IMR-90 (cell line): ENCODE data around the gene UBL4A. TPM values are rescaled to one million over a fixed set of nuclear protein-coding genes. Genes with fewer than 3 reads are reported as not detected.

Source experiments
- ATAC-seq: fragments of 200-7000 bp; cut with Tn5 transposase; 2 replicates; pipeline ENCODE4 v1.9.1; 2020; ENCODE audit warnings: low read depth, mild to moderate bottlenecking, moderate library complexity
- BruUV-seq: library from RNA; stranded (reverse); fragments of 400-500 nt; replicated peaks from 2 replicates; lab custom pipeline; 2021; lab: Mats Ljungman, UMichigan
- CTCF ChIA-PET: fragments of 300-600 bp; formaldehyde crosslinking; extraction: SDS; loops from one replicate; lab custom pipeline; 2021; ENCODE audit warnings: antibody characterized with exemption; lab: Yijun Ruan, JAX
- POLR2A ChIA-PET: fragments of 300-600 bp; sonication (Branson Sonifier 250); formaldehyde crosslinking; loops from one replicate; lab custom pipeline; 2022; ENCODE audit warnings: antibody characterized with exemption; ENCODE audit not compliant: unreplicated experiment; lab: Charles Lee
- DNase-seq: peaks from one replicate; pipeline ENCODE4 v3.0.0; 2013
- H2AFZ ChIP-seq: replicated peaks from 2 replicates; pipeline ENCODE3; 2013; ENCODE audit warnings: low read length, mild to moderate bottlenecking; ENCODE audit not compliant: poor library complexity
- H2AK5ac ChIP-seq: 2 replicates; pipeline ENCODE4 v1.6.1; 2013; ENCODE audit warnings: low read depth, low read length, inconsistent platforms
- H2AK9ac ChIP-seq: replicated peaks from 2 replicates; pipeline ENCODE3; 2013; ENCODE audit warnings: mild to moderate bottlenecking, low read depth, low read length, moderate library complexity; ENCODE audit not compliant: poor library complexity
- H2BK120ac ChIP-seq: 2 replicates; pipeline ENCODE4 v1.6.1; 2013; ENCODE audit warnings: low read depth, low read length, inconsistent platforms
- H2BK15ac ChIP-seq: 3 replicates; pipeline ENCODE4 v1.6.1; 2013; ENCODE audit warnings: low read depth, low read length, inconsistent platforms
- H2BK20ac ChIP-seq: 2 replicates; pipeline ENCODE4 v1.6.1; 2013; ENCODE audit warnings: low read depth, mild to moderate bottlenecking, inconsistent platforms, low read length, moderate library complexity
- H2BK5ac ChIP-seq: 2 replicates; pipeline ENCODE4 v1.6.1; 2013; ENCODE audit warnings: mild to moderate bottlenecking, low read depth, low read length, inconsistent platforms; ENCODE audit not compliant: poor library complexity, severe bottlenecking
- H3K14ac ChIP-seq: replicated peaks from 2 replicates; pipeline ENCODE4 v1.6.1; 2013; ENCODE audit warnings: low read depth, low read length, inconsistent platforms
- H3K18ac ChIP-seq: 2 replicates; pipeline ENCODE4 v1.6.1; 2013; ENCODE audit warnings: low read depth, low read length, control low read depth
- H3K23ac ChIP-seq: 2 replicates; pipeline ENCODE4 v1.6.1; 2013; ENCODE audit warnings: low read depth, low read length, inconsistent platforms
- H3K27ac ChIP-seq: 2 replicates; pipeline ENCODE4 v1.5.1; 2013; ENCODE audit warnings: mild to moderate bottlenecking, control low read depth, low read length; ENCODE audit not compliant: insufficient read depth
- H3K27me3 ChIP-seq: 2 replicates; pipeline ENCODE4 v1.6.1; 2013; ENCODE audit warnings: low read length; ENCODE audit not compliant: control insufficient read depth, insufficient read depth
- H3K36me3 ChIP-seq: 2 replicates; pipeline ENCODE4 v1.6.1; 2013; ENCODE audit warnings: low read length, mixed read lengths; ENCODE audit not compliant: control insufficient read depth, insufficient read depth
- H3K4ac ChIP-seq: 2 replicates; pipeline ENCODE4 v1.6.1; 2013; ENCODE audit warnings: low read depth, low read length, inconsistent platforms
- H3K4me1 ChIP-seq: 2 replicates; pipeline ENCODE4 v1.6.1; 2013; ENCODE audit warnings: low read length, mixed read lengths; ENCODE audit not compliant: control insufficient read depth, insufficient read depth
- H3K4me2 ChIP-seq: 2 replicates; pipeline ENCODE4 v1.6.1; 2013; ENCODE audit warnings: low read depth, mild to moderate bottlenecking, control low read depth, low read length, moderate library complexity
- H3K4me3 ChIP-seq: 2 replicates; pipeline ENCODE4 v1.5.1; 2013; ENCODE audit warnings: low read depth, mild to moderate bottlenecking, control low read depth, low read length, moderate library complexity; ENCODE audit not compliant: insufficient read depth
- H3K56ac ChIP-seq: 2 replicates; pipeline ENCODE4 v1.6.1; 2013; ENCODE audit warnings: low read length, inconsistent platforms; ENCODE audit not compliant: insufficient read depth; ENCODE audit errors: extremely low read depth
- H3K79me1 ChIP-seq, 2 experiments: 2 replicates each; pipeline ENCODE4 v1.6.1; 2013; ENCODE audit warnings: low read length in 2 of 2, inconsistent platforms in 1 of 2, low read depth in 1 of 2
- H3K9ac ChIP-seq: 2 replicates; pipeline ENCODE4 v1.6.1; 2013; ENCODE audit warnings: low read depth, low read length, control low read depth
- H3K9me1 ChIP-seq: 2 replicates; pipeline ENCODE4 v1.6.1; 2013; ENCODE audit warnings: low read length, inconsistent platforms; ENCODE audit not compliant: insufficient read depth
- H3K9me3 ChIP-seq: 2 replicates; pipeline ENCODE4 v1.6.1; 2013; ENCODE audit warnings: low read length; ENCODE audit not compliant: control insufficient read depth, insufficient read depth
- H4K20me1 ChIP-seq: 2 replicates; pipeline ENCODE4 v1.6.1; 2013; ENCODE audit warnings: low read length, inconsistent platforms; ENCODE audit not compliant: insufficient read depth
- H4K5ac ChIP-seq: 2 replicates; pipeline ENCODE4 v1.6.1; 2013; ENCODE audit warnings: mild to moderate bottlenecking, low read depth, low read length, control low read depth
- H4K8ac ChIP-seq, 2 experiments: 2 replicates each; pipeline ENCODE4 v1.6.1; 2013; ENCODE audit warnings: low read depth in 2 of 2, low read length in 2 of 2, control low read depth in 1 of 2, inconsistent platforms in 1 of 2
- H4K91ac ChIP-seq: 2 replicates; pipeline ENCODE4 v1.6.1; 2013; ENCODE audit warnings: low read depth, low read length, inconsistent platforms; ENCODE audit not compliant: insufficient read depth
- BHLHE40 ChIP-seq: fragments of 150-350 bp; IDR thresholded peaks from 2 replicates; pipeline ENCODE4 v1.6.1; 2016; ENCODE audit warnings: mild to moderate bottlenecking, low read depth, low read length
- CEBPB ChIP-seq: IDR thresholded peaks from 2 replicates; pipeline ENCODE4 v1.6.1; 2012; ENCODE audit warnings: low read depth, low read length, improper control_type of control experiment
- CHD1 ChIP-seq: IDR thresholded peaks from 2 replicates; pipeline ENCODE4 v1.6.1; 2012; ENCODE audit warnings: low read depth, low read length, improper control_type of control experiment
- FOS ChIP-seq: fragments of 150-350 bp; IDR thresholded peaks from 2 replicates; pipeline ENCODE4 v1.6.1; 2016; ENCODE audit warnings: low read depth, low read length
- MAFK ChIP-seq: IDR thresholded peaks from 2 replicates; pipeline ENCODE4 v1.6.1; 2012; ENCODE audit warnings: low read depth, low read length, improper control_type of control experiment
- MAZ ChIP-seq: IDR thresholded peaks from 2 replicates; pipeline ENCODE4 v1.6.1; 2012; ENCODE audit warnings: low read depth, mild to moderate bottlenecking, low read length, improper control_type of control experiment, moderate library complexity, borderline replicate concordance
- MXI1 ChIP-seq: IDR thresholded peaks from 2 replicates; pipeline ENCODE4 v1.6.1; 2012; ENCODE audit warnings: low read depth, mild to moderate bottlenecking, low read length, moderate library complexity, borderline replicate concordance
- POLR2A ChIP-seq: IDR thresholded peaks from 2 replicates; pipeline ENCODE4 v1.6.1; 2012; ENCODE audit warnings: mild to moderate bottlenecking, low read depth, low read length
- RFX5 ChIP-seq: IDR thresholded peaks from 2 replicates; pipeline ENCODE4 v1.8.0; 2012; ENCODE audit warnings: low read depth, mild to moderate bottlenecking, low read length, moderate library complexity
- WGBS, 2 experiments: methylation state at CpG; one replicate each; pipeline versions ENCODE4 v1.1.5 to v1.1.7; 2013; ENCODE audit warnings: missing lambda C conversion rate in 2 of 2; ENCODE audit not compliant: insufficient read length in 1 of 2; ENCODE audit errors: extremely low coverage in 2 of 2; 5-methylcytosine and 5-hydroxymethylcytosine counted together
- dilution Hi-C: fragments of 300-500 bp; cut with HindIII; formaldehyde crosslinking; loops from one replicate; pipeline ENCODE4 v1.14.3; 2018; ENCODE audit warnings: low sequenced_read_pairs; ENCODE audit not compliant: unreplicated experiment
- in situ Hi-C: fragments of 300-500 bp; cut with MboI; formaldehyde crosslinking; loops from 3 replicates; pipeline ENCODE4 v1.14.3; 2019; ENCODE audit warnings: low sequenced_read_pairs, inconsistent platforms, mixed read lengths
- intact Hi-C: fragments of 100-400 bp; cut with micrococcal nuclease; formaldehyde crosslinking; loops from 2 replicates; pipeline ENCODE4 v1.10.0; 2022
- polyA plus RNA-seq, 3 experiments: library from polyadenylated mRNA; depleted of rRNA; stranded (reverse); fragments of >200 nt; gene quantifications; 2 replicates each; pipeline ENCODE4 v1.2.3, GENCODE V29; 2012; ENCODE audit warnings: low replicate concordance in 1 of 3
- total RNA-seq: library from RNA; depleted of rRNA; stranded (reverse); fragments of >200 nt; gene quantifications from 2 replicates; pipeline ENCODE4 v1.2.3, GENCODE V29; 2012
- TF ChIP-seq, protein P1 (sequence below): conservative IDR thresholded peaks from 2 replicates; pipeline ENCODE4 v1.5.1; 2012; ENCODE audit warnings: mild to moderate bottlenecking, low read depth, low read length, improper control_type of control experiment
- TF ChIP-seq, protein P2 (sequence below): fragments of 150-350 bp; IDR thresholded peaks from 2 replicates; pipeline ENCODE4 v1.6.1; 2017; ENCODE audit warnings: mild to moderate bottlenecking, antibody characterized with exemption, low read length, low read depth

UBL4A gene
- total and polyA plus RNA-seq, 2 of the 4 experiments (the other 2 are of a cell fraction), result 24.6 to 28.3 TPM

DNA sequence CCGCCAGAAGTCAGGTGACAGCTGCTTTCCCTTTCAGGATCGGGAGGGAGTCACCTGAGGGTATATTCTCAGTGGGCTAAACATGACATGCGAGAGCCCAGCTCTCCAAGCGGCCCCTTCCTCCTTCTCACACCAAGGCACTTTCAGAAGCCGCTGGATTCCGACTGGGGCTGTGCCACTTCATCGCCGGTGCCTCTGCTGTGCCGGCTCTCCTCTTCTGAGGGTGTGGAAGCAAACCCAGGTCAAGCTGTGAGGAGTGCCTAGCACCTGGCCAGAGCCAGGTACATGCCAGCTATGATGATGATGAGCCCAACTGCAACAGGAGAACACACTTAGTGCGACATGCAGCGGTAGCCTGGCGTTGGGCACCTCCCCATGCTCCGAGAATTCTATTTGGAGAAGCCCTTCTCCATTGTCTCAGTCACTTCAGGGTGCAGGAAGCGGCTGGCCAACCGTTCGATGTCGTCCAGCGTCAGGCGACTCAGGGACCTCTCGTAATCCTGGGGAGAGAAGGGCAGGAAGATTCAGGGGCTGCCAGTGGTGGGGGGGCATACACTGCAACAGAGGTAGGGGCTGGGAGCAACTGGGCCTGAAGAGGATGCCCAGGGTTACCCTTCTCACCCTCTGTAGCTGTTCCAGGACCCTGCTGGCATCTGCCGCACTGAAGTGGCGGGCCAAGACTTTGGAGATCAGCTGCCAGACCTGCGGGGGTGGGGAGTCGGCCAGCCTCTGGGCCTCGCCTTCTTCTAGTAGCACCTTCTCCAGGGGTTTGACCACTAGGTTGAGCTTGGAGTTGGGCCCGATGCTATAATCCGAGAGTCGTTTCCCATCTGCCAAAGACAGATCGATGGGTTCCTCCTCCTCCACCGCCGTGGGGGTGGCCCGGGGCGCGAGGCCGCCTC is 1.0 kb downstream of the UBL4A start:
- no TSS peak for BruUV-seq

More for the DNA sequence above, 1.0 kb downstream of the UBL4A start:
- Histone ChIP-seq H3K23ac (peak overlapping the region; percentile 42; the same call in 1 of the 2 replicates), H2BK20ac (no peak overlapping the region), H3K27ac (peak overlapping the region; percentile 83; the same call in 1 of the 2 replicates), H3K4me3 (peak overlapping the region; percentile 86), H3K9me3 (no peaks in the 10 kb centered on the region), H4K5ac (no peak overlapping the region), H3K4ac (peak overlapping the region; percentile 40), H3K56ac (no peak overlapping the region; the same call in 1 of the 2 replicates), H4K20me1 (peaks cover 4% of the 10 kb centered on the region; the same call in 1 of the 2 replicates), H3K36me3 (peaks cover 16% of the 10 kb centered on the region; the same call in 1 of the 2 replicates), H2BK120ac (no peak overlapping the region), H4K8ac (0 out of 4 replicates have a peak overlapping the region, but pooled peaks of 1 of the 2 experiments have one; percentile 64), H3K9ac (peak overlapping the region; percentile 86), H3K27me3 (no peaks in the 10 kb centered on the region), H3K4me1 (peaks cover 4% of the 10 kb centered on the region; the same call in 1 of the 2 replicates), H3K79me1 (peaks cover 3 to 38% of the 10 kb centered on the region in 2 experiments; a peak in 3 of 4 replicates), H3K14ac (no peak overlapping the region), H2BK5ac (no peak overlapping the region), H3K4me2 (peak overlapping the region; percentile 64), H4K91ac (peak overlapping the region; percentile 62; the same call in 1 of the 2 replicates), H2BK15ac (no peak overlapping the region), H3K18ac (no peak overlapping the region), H2AK9ac (peak overlapping the region; percentile 99), H2AFZ (peak overlapping the region; percentile 69), H3K9me1 (peaks cover 8% of the 10 kb centered on the region; the same call in 1 of the 2 replicates), H2AK5ac (peak overlapping the region; percentile 67)
- ATAC-seq (no peak), DNase-seq (no peak)
- ChIA-PET CTCF (no interaction called here), POLR2A (no interaction called here)
- 70% methylated on average over 8 of the region's 35 CpGs; no CpG with 5 or more reads in 1 of the 2 experiments for WGBS, 2 experiments
- dilution Hi-C loops (no loop called here), in situ Hi-C loops (no loop called here), intact Hi-C loops (no loop called here)
- TF ChIP-seq MAFK (no peak), CHD1 (no peak), FOS (no peak), MXI1 (no peak), POLR2A (no peak), RFX5 (no peak), CEBPB (no peak), BHLHE40 (no peak), MAZ (no peak)
- TF ChIP-seq, protein P1, sequence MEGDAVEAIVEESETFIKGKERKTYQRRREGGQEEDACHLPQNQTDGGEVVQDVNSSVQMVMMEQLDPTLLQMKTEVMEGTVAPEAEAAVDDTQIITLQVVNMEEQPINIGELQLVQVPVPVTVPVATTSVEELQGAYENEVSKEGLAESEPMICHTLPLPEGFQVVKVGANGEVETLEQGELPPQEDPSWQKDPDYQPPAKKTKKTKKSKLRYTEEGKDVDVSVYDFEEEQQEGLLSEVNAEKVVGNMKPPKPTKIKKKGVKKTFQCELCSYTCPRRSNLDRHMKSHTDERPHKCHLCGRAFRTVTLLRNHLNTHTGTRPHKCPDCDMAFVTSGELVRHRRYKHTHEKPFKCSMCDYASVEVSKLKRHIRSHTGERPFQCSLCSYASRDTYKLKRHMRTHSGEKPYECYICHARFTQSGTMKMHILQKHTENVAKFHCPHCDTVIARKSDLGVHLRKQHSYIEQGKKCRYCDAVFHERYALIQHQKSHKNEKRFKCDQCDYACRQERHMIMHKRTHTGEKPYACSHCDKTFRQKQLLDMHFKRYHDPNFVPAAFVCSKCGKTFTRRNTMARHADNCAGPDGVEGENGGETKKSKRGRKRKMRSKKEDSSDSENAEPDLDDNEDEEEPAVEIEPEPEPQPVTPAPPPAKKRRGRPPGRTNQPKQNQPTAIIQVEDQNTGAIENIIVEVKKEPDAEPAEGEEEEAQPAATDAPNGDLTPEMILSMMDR, result no peak
- TF ChIP-seq, protein P2, sequence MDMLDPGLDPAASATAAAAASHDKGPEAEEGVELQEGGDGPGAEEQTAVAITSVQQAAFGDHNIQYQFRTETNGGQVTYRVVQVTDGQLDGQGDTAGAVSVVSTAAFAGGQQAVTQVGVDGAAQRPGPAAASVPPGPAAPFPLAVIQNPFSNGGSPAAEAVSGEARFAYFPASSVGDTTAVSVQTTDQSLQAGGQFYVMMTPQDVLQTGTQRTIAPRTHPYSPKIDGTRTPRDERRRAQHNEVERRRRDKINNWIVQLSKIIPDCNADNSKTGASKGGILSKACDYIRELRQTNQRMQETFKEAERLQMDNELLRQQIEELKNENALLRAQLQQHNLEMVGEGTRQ, result no peak
